GM12874 (cell line): ENCODE results near the gene UST.

Experiments used
- TF ChIP-seq, protein P1 (sequence below): IDR thresholded peaks from 2 replicates; pipeline ENCODE4 v1.5.1; 2011; ENCODE audit warnings: low read depth, mild to moderate bottlenecking, control low read depth, low read length, moderate library complexity; ENCODE audit not compliant: insufficient read depth

Gene UST

DNA sequence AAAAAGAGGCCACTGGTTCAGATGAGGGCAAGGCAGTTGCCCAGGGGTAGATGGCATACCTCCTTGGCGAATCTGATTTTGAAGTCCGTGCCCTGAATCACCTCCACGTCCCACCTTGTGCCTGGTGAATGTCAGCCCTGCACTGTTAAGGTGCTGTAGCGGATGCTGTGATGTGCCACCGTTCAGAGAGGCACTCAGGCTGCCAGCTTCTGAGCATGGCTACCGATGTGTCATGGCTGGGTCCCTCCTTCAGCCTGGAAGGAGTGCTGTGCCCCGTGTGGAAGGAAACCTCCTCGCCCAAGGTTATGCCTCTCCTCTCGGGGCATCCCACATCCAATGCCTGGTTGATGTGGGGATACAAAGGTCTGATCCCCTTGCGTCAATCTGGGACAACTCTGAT is 43.6 kb downstream of the UST start:
- TF ChIP-seq, protein P1, sequence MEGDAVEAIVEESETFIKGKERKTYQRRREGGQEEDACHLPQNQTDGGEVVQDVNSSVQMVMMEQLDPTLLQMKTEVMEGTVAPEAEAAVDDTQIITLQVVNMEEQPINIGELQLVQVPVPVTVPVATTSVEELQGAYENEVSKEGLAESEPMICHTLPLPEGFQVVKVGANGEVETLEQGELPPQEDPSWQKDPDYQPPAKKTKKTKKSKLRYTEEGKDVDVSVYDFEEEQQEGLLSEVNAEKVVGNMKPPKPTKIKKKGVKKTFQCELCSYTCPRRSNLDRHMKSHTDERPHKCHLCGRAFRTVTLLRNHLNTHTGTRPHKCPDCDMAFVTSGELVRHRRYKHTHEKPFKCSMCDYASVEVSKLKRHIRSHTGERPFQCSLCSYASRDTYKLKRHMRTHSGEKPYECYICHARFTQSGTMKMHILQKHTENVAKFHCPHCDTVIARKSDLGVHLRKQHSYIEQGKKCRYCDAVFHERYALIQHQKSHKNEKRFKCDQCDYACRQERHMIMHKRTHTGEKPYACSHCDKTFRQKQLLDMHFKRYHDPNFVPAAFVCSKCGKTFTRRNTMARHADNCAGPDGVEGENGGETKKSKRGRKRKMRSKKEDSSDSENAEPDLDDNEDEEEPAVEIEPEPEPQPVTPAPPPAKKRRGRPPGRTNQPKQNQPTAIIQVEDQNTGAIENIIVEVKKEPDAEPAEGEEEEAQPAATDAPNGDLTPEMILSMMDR, result no peak

GRCh38 chr6:148790817-148791216 is 44.0 kb downstream of the UST start:
- TF ChIP-seq, protein P1, result no peak

DNA sequence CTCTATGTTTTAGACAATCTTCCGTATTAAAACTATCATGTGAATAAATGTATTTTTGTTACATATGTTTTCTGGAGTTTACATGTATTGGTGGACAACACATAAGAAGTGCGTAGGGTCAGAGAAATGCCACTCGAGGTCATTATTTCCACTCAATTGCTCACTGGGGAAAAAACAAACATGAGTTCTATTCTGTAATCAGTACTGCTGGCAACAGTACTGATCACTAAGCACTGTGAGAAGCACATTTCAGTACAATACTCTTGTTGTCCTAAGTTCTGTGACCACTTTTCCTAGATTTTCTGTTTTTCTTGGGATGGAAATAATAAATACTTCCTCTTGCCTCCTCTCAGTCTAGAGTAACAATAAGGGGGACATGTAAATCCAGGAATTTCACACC is 44.5 kb downstream of the UST start:
- TF ChIP-seq, protein P1, result no peak

DNA sequence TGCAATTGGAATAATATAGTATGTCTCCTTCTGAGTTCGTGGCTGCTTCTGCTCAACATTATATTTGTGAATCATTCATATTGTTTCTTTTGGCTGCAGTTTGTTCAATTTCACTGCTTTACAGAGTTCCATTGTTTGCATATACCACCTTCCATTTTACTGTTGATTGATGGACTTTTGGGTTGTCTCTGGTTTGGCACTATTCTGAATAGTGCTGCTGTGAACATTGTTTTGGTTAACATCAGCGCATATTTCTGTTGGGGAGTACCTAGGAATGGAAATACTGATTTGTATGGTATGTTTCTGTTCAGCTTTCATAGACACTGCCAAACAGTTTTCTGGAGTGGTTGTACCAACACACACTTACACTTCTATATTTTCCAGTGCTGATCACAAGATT is 46.9 kb downstream of the UST start:
- TF ChIP-seq, protein P1, result no peak

DNA sequence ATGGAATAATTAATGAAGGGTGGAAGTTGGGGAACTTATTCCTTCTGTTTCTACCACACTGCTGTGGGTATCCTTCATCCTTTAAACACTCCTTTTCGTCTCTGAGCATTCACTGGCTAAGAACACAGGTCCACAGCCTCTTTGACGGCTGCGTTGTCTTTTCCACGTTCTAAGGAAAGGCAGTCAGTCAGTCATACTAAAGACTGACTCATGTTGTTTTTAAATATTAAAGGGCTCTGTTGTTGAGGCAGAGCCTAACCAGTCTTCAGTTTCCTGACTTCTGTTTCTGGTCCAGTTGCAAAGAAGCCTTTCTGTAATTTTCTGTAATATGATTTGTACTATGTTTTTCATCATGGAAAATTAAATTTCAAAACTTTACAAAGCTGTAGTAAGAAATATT is 48.0 kb downstream of the UST start:
- TF ChIP-seq, protein P1, result no peak

GRCh38 chr6:148795563-148795962 is 48.7 kb downstream of the UST start:
- TF ChIP-seq, protein P1, result no peak

GRCh38 chr6:148799647-148800046 is 52.8 kb downstream of the UST start:
- TF ChIP-seq, protein P1, result no peak

- TF ChIP-seq, protein P1, result no peak
These were observed 53.7 kb downstream of the UST start for GRCh38 chr6:148800536-148800935.
